ENCODE results near the gene NEU4. TPM values are rescaled to one million over a fixed set of nuclear protein-coding genes. Genes with fewer than 3 reads are reported as not detected.

NEU4 gene
- polyA plus RNA-seq, 1 experiment = not detected

DNA sequence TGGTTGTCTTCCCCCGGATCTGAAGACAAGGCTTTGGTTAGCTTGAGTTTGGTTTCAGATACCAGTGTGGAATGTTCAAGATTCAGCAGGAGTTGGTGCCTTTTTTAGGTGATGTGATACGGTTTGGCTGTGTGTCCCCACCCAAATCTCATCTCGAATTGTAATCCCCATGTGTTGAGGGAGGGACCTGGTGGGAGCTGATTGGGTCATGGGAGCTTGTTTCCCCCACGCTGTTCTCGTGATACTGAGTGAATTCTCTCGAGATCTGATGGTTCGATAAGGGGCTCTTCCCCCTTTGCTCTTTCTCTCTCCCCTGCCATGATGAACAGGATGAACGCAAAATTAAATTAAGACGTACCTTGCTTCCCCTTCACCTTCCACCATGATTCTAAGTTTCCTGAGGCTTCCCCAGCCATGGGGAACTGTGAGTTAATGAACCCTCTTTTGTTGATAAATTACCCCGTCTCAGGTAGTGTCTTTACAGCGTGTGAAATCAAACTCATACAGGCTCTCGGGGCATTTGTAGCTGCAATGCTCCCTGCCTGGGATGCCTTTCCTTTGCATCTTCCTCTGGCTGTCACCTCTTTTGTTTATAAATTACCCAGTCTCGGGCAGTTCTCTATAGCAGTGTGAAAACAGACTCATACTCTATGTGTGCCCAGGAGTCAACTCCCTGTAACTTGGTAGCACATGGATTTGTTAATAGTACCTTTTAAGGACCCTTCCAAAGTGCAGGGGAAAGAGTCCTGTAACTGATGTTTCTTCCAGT, 28.4 kb downstream of the NEU4 start:
- Histone ChIP-seq H3K27me3 (ENCODE audit: control insufficient read depth, insufficient read depth, low read length) (peaks cover 8% of the 10 kb centered on the region), H3K36me3 (ENCODE audit: control insufficient read depth, insufficient read depth, low read length) (no peaks in the 10 kb centered on the region), H3K4me3 (ENCODE audit: low read depth, low read length) (no peak overlapping the region)
- DNase-seq (ENCODE audit: low read depth) = no peak
- ChIA-PET CTCF (interaction anchor here (1.2 to 1.5 kb wide), 2 partner anchors 11 to 14 kb away, joined by 3 read pairs; no protein-coding TSS in a partner anchor), POLR2A (no interaction called here)
- TF ChIP-seq, protein P1, sequence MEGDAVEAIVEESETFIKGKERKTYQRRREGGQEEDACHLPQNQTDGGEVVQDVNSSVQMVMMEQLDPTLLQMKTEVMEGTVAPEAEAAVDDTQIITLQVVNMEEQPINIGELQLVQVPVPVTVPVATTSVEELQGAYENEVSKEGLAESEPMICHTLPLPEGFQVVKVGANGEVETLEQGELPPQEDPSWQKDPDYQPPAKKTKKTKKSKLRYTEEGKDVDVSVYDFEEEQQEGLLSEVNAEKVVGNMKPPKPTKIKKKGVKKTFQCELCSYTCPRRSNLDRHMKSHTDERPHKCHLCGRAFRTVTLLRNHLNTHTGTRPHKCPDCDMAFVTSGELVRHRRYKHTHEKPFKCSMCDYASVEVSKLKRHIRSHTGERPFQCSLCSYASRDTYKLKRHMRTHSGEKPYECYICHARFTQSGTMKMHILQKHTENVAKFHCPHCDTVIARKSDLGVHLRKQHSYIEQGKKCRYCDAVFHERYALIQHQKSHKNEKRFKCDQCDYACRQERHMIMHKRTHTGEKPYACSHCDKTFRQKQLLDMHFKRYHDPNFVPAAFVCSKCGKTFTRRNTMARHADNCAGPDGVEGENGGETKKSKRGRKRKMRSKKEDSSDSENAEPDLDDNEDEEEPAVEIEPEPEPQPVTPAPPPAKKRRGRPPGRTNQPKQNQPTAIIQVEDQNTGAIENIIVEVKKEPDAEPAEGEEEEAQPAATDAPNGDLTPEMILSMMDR (IDR thresholded peaks at IDR 0.05; ENCODE audit: insufficient read depth, low read depth, low read length) = no peak

DNA sequence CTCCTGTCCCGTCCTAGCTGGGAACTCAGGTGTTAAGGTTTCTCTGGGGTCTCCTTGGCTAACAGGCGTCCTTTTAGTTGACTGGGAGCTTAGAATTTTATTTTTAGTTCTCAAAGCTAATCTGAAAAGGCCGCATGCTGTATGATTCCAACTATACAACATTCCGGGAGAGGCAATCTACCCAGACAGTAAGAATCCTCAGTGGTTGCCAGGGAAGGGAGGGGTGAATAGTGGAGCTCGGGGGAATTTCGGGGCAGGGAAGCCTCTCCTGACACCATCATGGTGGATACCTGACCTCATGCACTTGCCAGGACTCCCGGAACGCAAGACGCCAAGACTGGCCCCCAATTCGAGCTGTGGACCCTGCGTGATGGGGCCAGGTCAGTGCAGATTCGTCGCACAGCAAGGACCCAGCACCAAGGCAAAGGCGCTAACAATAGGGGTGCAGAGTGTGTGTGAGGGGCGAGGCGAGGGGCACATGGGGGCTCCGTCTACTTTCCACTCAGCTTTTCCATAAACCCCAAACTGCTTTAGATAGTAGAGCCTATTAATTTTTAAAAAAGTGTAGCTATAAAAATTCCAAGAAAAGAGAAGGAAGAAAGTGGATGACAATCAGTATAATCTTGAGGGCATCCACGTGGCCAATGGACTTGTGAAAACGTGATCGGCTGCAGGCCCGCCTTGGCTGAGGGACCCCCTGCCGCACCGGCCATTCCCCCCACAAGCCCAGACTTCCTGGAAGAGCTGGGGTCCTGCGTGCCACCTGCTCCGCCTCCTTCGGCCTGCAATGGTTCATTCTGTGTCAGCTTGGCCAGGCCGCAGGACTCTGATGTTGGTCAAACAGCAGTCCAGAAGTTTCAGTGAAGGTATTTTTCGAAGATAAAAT, 32.4 kb downstream of the NEU4 start:
- peaks cover 10% of the 10 kb centered on the region for H3K27me3 ChIP-seq (ENCODE audit: control insufficient read depth, insufficient read depth, low read length)
- no peak for DNase-seq (ENCODE audit: low read depth)
- H3K36me3 ChIP-seq (ENCODE audit: control insufficient read depth, insufficient read depth, low read length) = no peaks in the 10 kb centered on the region
- TF ChIP-seq, protein P1 (IDR thresholded peaks at IDR 0.05; ENCODE audit: insufficient read depth, low read depth, low read length) = no peak
- POLR2A ChIA-PET = no interaction called here
- no peak overlapping the region for H3K4me3 ChIP-seq (ENCODE audit: low read depth, low read length)
- CTCF ChIA-PET = interaction anchor here (1.0 to 1.3 kb wide), 2 partner anchors 17 to 19 kb away, joined by 3 to 4 read pairs; no protein-coding TSS in a partner anchor

DNA sequence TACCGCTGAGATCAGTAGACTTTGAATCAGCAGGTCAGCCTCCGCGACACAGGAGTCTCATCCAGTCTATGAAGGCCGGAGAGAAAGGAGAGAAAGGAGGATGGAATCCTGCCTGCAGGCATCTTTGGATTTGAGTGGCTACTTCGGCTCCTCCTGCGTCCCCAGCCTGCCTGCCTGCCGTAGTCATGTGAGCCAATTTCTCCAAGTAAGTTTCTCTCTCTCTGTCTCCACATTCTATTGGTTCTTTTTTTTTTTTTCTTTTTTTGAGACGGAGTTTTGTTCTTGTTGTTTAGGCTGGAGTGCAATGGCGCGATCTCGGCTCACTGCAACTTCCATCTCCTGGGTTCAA, 33.0 kb downstream of the NEU4 start:
- ChIA-PET CTCF (interaction anchor here (1.3 kb wide), 1 partner anchor 18 kb away, joined by 4 read pairs; no protein-coding TSS in a partner anchor), POLR2A (no interaction called here)
- TF ChIP-seq, protein P1 (IDR thresholded peaks at IDR 0.05; ENCODE audit: insufficient read depth, low read depth, low read length) = no peak
- Histone ChIP-seq H3K4me3 (ENCODE audit: low read depth, low read length) (no peak overlapping the region), H3K27me3 (ENCODE audit: control insufficient read depth, insufficient read depth, low read length) (peaks cover 9% of the 10 kb centered on the region), H3K36me3 (ENCODE audit: control insufficient read depth, insufficient read depth, low read length) (no peaks in the 10 kb centered on the region)
- DNase-seq (ENCODE audit: low read depth) = no peak

DNA sequence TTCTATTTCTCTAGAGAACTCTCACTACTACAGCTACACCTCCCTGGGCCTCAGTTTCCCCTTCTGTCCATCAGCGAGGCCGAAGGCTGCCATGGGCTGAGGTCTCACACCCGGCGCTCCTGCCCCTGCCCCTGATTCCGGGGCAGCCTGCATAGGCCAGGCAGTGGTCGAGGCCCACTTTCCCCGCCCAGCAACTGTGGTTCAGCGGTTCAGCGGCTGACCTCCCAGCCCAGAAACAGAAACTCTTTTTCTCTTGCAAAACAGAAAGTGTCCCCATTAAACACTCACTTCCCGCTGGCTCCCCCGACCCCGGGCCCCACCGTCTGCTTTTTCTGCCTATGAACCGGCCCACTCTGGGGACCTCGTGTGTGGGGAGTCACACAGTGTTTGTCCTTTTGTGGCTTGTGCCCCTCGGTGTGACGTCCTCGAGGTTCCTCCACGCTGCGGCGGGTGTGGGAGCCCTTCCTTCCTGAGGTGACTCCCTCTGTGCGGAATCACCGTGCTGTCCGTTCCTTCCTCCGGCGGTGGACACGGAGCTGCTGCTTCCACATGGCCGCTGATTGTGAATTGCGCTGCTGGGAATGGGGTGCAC, 33.7 kb downstream of the NEU4 start:
- CTCF ChIA-PET = no interaction called here
- no peak for DNase-seq (ENCODE audit: low read depth)
- no peaks in the 10 kb centered on the region for H3K36me3 ChIP-seq (ENCODE audit: control insufficient read depth, insufficient read depth, low read length)
- no peak overlapping the region for H3K4me3 ChIP-seq (ENCODE audit: low read depth, low read length)
- POLR2A ChIA-PET = no interaction called here
- peaks cover 3% of the 10 kb centered on the region; the same call in 1 of the 2 replicates for H3K27me3 ChIP-seq (ENCODE audit: control insufficient read depth, insufficient read depth, low read length)
- TF ChIP-seq, protein P1 (IDR thresholded peaks at IDR 0.05; ENCODE audit: insufficient read depth, low read depth, low read length) = no peak
